BLaER1 treated with 17β-estradiol and CSF1 and Interleukin-3, amounts not matched to agents 10 nM and 100 nM (cell line): ENCODE results near the gene SPOP.
"Not testable (repeated sequence)": the region's sequence is repeated elsewhere in the genome, so short reads cannot be mapped to it uniquely, and the experiment has no call there.

Experiments
- H3K27ac ChIP-seq, 11 experiments: shearing (Covaris generic); formaldehyde crosslinking; 2 replicates each; pipeline ENCODE4 v1.8.1; 2022
- H3K27me3 ChIP-seq, 11 experiments: shearing (Covaris generic); formaldehyde crosslinking; 2 replicates each; pipeline ENCODE4 v1.8.1; 2022
- H3K36me3 ChIP-seq, 11 experiments: shearing (Covaris generic); formaldehyde crosslinking; 2 replicates each; pipeline ENCODE4 v1.8.1; 2022
- H3K4me1 ChIP-seq, 10 experiments: shearing (Covaris generic); formaldehyde crosslinking; 2 replicates each; pipeline ENCODE4 v1.8.1; 2022
- H3K4me2 ChIP-seq, 11 experiments: shearing (Covaris generic); formaldehyde crosslinking; 2 replicates each; pipeline ENCODE4 v1.8.1; 2022
- H3K4me3 ChIP-seq, 10 experiments: shearing (Covaris generic); formaldehyde crosslinking; 2 replicates each; pipeline ENCODE4 v1.8.1; 2022
- H3K9ac ChIP-seq, 11 experiments: shearing (Covaris generic); formaldehyde crosslinking; 2 replicates each; pipeline ENCODE4 v1.8.1; 2022
- H3K9me3 ChIP-seq, 11 experiments: shearing (Covaris generic); formaldehyde crosslinking; replicated peaks in 1 of 11; 2 replicates each; pipeline ENCODE4 v1.8.1; 2022
- H4K20me1 ChIP-seq, 11 experiments: shearing (Covaris generic); formaldehyde crosslinking; 2 replicates each; pipeline ENCODE4 v1.8.1; 2022
- Cebpa-rat ChIP-seq, 11 experiments: shearing (Covaris generic); IDR thresholded peaks; 2 replicates each; pipeline ENCODE4 v1.8.1; 2022

The SPOP gene

DNA sequence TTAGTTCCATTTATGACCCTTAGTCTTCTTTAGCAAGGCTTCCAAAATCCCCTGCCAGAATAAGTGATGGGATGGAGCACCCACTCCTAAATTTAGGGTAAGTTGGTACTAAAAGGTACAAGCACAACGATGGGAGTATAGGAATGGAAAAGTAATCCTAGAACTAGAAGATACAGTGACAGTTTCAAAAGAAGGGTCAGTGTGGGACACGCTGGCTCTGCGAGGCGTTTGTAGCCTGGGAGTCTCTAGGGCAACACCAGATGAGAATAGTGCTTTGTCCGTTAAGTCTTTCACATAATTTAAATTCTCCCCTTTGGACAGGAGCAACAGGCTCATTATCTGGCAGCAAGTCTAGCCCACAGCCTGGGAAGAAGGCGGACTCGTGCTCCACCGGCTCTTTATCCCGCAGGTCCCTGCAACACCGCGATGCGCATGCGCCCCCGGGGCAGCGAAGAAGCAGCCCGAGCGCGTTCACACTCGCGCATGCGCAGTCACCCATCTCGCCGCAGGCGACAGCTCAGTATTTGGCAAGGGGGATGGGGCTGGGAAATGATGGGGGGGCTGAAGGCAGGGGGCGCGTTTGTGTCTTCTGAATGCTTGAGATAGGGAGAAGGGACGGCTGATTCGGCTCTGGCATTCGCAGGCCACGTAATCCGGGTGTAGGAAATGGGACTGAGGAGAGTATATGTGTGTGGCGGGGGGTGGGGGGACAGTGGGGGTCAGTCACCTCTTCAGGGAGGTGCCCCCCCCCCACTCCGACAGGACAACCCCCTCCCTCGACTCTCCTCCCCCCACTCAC lies 564 bp downstream of the SPOP start:
- Histone ChIP-seq H3K27ac (peak overlapping the region; percentile 79 to 94 (median 91)), H3K36me3 (peaks cover 14 to 34% (median 24%) of the 10 kb centered on the region in 11 experiments; a peak in 19 of 22 replicates), H3K9ac (peak overlapping the region; percentile 81 to 92 (median 86)), H3K4me3 (peak overlapping the region; percentile 54 to 79 (median 67)), H3K4me2 (peak overlapping the region; percentile 91 to 100 (median 98)), H3K4me1 (peaks cover 48 to 64% (median 58%) of the 10 kb centered on the region in 10 experiments), H3K27me3 (no peaks in the 10 kb centered on the region), H4K20me1 (peaks cover 12 to 48% (median 37%) of the 10 kb centered on the region in 11 experiments), H3K9me3 (peaks cover 0 to 4% (median 0%) of the 10 kb centered on the region in 11 experiments; a peak in 1 of 22 replicates)
- TF ChIP-seq Cebpa-rat (IDR thresholded peaks at IDR 0.05) = no peak

DNA sequence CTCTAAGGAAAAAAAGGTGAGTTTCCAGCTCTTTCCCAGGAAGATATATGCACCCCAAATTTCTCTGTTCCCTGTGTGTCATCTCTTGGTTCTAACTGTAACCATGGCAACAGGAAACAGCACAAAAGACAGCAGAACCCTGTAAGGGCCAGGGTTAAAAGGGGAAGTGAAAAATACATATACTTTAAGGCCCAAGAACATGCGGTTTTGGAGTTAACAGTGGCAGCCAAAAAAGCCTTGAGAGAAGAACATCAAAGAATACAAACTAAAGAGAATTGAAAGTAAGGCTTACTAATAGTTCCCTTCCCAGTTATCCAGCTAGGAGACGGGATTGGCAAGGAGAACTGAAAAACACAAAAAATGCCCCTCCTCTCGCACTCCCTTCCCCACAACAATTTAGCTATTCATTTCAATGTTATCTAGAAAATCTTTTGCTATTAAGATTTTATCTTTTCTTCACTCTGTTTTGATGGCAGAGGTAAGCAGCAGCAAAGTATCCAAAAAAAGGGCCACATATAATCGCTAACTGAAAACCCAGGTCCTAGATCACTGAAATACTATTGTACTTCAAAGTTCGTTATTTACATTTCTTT lies 1.5 kb downstream of the SPOP start:
- no peaks in the 10 kb centered on the region for H3K27me3 ChIP-seq
- no peak for TF ChIP-seq Cebpa-rat (IDR thresholded peaks at IDR 0.05)
- H4K20me1 ChIP-seq = peaks cover 16 to 58% (median 45%) of the 10 kb centered on the region in 11 experiments
- peaks cover 38 to 55% (median 48%) of the 10 kb centered on the region in 10 experiments for H3K4me1 ChIP-seq
- peak overlapping the region; percentile 91 to 100 (median 98) for H3K4me2 ChIP-seq
- H3K36me3 ChIP-seq = peaks cover 17 to 44% (median 26%) of the 10 kb centered on the region in 11 experiments; a peak in 19 of 22 replicates
- H3K9ac ChIP-seq = peak overlapping the region; percentile 81 to 92 (median 86); a peak in 21 of 22 replicates
- H3K9me3 ChIP-seq = peaks cover 0 to 4% (median 0%) of the 10 kb centered on the region in 11 experiments; a peak in 1 of 22 replicates
- peak overlapping the region; percentile 54 to 79 (median 67) for H3K4me3 ChIP-seq
- H3K27ac ChIP-seq = peak overlapping the region; percentile 79 to 94 (median 91); a peak in 21 of 22 replicates

DNA sequence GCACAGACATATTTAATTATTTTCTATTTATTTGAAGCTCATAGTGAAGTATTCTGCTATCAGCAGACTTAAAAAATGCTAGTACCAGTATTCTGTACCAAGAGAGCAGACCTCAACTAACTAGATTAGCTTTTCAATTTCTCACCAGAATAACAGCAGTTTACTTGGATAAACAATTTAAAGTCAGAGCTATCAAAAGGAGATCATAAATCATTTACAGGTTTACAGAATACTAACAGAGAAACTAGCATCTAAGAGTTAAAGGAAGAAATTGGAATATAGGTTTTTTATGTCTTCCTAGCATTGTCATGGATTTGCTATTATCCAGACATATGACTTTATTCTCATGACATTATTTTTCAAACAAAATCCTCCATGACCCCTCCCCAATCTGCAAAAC lies 3.4 kb downstream of the SPOP start:
- peaks cover 0 to 4% (median 0%) of the 10 kb centered on the region in 11 experiments; a peak in 1 of 22 replicates for H3K9me3 ChIP-seq
- H3K4me3 ChIP-seq = no peak overlapping the region
- peaks cover 21 to 36% (median 33%) of the 10 kb centered on the region in 10 experiments for H3K4me1 ChIP-seq
- no peak for TF ChIP-seq Cebpa-rat (IDR thresholded peaks at IDR 0.05)
- H3K27me3 ChIP-seq = no peaks in the 10 kb centered on the region
- H3K9ac ChIP-seq = no peak overlapping the region
- H4K20me1 ChIP-seq = peaks cover 25 to 77% (median 62%) of the 10 kb centered on the region in 11 experiments
- peak overlapping the region in 6 of 11 experiments; percentile 3 to 98 (median 96); a peak in 6 of 22 replicates for H3K4me2 ChIP-seq
- peaks cover 19 to 46% (median 31%) of the 10 kb centered on the region in 11 experiments; a peak in 19 of 22 replicates for H3K36me3 ChIP-seq
- H3K27ac ChIP-seq = no peak overlapping the region; a peak in 1 of 22 replicates

DNA sequence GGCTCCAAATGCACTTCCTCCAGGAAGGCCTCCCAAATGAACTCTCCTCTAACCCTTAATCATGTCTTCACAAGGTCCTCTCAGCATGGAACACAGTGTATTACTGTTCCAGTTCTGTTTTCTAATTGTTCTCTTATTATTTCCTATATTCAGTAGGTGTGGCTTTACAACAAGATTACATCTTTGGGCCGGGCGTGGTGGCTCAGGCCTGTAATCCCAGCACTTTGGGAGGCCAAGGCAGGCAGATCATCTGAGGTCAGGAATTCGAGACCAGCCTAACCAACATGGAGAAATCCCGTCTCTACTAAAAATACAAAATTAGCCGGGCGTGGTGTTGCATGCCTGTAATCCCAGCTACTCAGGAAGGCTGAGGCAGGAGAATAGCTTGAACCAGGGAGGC lies 4.2 kb downstream of the SPOP start:
- Histone ChIP-seq H3K4me1 (peaks cover 20 to 36% (median 30%) of the 10 kb centered on the region in 10 experiments), H4K20me1 (peaks cover 26 to 82% (median 62%) of the 10 kb centered on the region in 11 experiments), H3K4me2 (peak overlapping the region in 1 of 11 experiments; percentile 22; a peak in 1 of 22 replicates), H3K36me3 (peaks cover 19 to 46% (median 31%) of the 10 kb centered on the region in 11 experiments; a peak in 19 of 22 replicates)
- not testable (repeated sequence) for H3K9me3 ChIP-seq, H3K4me3 ChIP-seq, H3K27me3 ChIP-seq, H3K9ac ChIP-seq, H3K27ac ChIP-seq

DNA sequence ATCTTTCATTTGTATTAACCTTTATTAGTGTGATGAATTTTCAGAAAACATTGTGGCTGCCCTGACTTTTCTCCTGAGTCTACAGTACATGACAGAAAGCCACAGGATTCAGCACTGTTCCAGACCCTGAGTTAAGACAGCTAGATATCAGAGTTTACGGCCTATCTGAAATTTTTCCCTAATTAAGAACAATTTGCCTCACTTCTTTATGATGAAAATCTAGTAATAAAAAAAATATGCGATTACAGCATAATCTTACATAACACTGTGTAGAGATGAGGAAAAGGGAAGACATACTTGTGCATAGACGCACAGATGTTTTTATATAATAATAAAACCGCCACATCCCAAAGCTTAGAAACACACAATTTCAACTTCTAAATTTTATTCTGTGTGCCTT lies 7.3 kb downstream of the SPOP start:
- peaks cover 25 to 67% (median 54%) of the 10 kb centered on the region in 11 experiments for H3K36me3 ChIP-seq
- peaks cover 24 to 96% (median 64%) of the 10 kb centered on the region in 11 experiments for H4K20me1 ChIP-seq
- H3K27me3 ChIP-seq = no peaks in the 10 kb centered on the region
- no peak overlapping the region for H3K4me2 ChIP-seq
- no peak overlapping the region for H3K9ac ChIP-seq
- H3K27ac ChIP-seq = no peak overlapping the region
- peaks cover 0 to 13% (median 6%) of the 10 kb centered on the region in 11 experiments; a peak in 10 of 22 replicates for H3K9me3 ChIP-seq
- H3K4me3 ChIP-seq = no peak overlapping the region
- peaks cover 4 to 23% (median 14%) of the 10 kb centered on the region in 10 experiments for H3K4me1 ChIP-seq
- no peak for TF ChIP-seq Cebpa-rat (IDR thresholded peaks at IDR 0.05)

DNA sequence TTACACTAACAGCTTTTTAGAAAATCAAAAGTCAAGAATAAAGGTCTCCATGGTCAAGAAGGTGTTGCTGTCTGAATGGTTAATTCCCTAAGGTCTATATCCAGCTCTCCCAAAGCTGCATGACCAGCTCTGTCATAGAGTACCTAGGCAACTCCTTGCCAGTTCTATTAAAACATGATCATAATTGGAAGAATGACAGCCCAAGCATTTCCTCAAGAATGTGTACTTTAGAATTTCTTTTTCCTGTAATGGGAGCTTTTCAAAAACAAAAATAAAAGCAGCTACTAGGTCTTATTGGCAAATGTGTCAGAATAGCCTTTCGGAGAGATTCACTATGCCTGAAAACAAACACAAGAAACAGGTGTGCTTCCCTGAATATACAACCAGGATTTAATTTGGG lies 7.9 kb downstream of the SPOP start:
- Histone ChIP-seq H3K9ac (no peak overlapping the region), H3K9me3 (peaks cover 0 to 13% (median 6%) of the 10 kb centered on the region in 11 experiments; a peak in 10 of 22 replicates), H3K27me3 (no peaks in the 10 kb centered on the region), H3K36me3 (peaks cover 22 to 61% (median 49%) of the 10 kb centered on the region in 11 experiments), H3K4me2 (no peak overlapping the region), H4K20me1 (peaks cover 17 to 95% (median 58%) of the 10 kb centered on the region in 11 experiments; a peak in 19 of 22 replicates), H3K27ac (no peak overlapping the region), H3K4me3 (no peak overlapping the region), H3K4me1 (peaks cover 0 to 21% (median 11%) of the 10 kb centered on the region in 10 experiments; a peak in 19 of 20 replicates)
- TF ChIP-seq Cebpa-rat (IDR thresholded peaks at IDR 0.05) = no peak

DNA sequence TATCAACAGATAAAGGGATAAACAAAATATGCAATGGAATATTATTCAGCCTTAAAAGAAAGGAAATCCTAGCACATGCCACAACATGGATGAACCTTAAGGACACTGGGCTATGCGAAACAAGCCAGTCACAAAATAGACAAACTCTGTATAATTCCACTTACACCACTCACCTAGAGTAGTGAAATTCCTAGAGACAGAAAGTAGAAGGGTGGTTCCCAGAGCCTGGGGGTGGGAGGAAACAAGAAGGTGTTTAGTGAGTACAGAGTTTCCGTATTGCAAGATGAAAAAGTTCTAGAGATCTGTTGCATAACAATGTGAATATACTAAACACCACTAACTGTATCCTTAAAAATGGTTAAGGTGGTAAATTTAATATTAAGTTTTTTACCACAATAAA lies 10.0 kb downstream of the SPOP start:
- Histone ChIP-seq H3K9me3 (peaks cover 0 to 13% (median 6%) of the 10 kb centered on the region in 11 experiments; a peak in 10 of 22 replicates), H3K27ac (no peak overlapping the region), H3K27me3 (no peaks in the 10 kb centered on the region), H4K20me1 (peaks cover 2 to 98% (median 54%) of the 10 kb centered on the region in 11 experiments; a peak in 18 of 22 replicates), H3K36me3 (peaks cover 6 to 50% (median 39%) of the 10 kb centered on the region in 11 experiments), H3K4me3 (no peak overlapping the region), H3K9ac (no peak overlapping the region), H3K4me1 (peaks cover 9 to 22% (median 16%) of the 10 kb centered on the region in 10 experiments), H3K4me2 (no peak overlapping the region)
- no peak for TF ChIP-seq Cebpa-rat (IDR thresholded peaks at IDR 0.05)

DNA sequence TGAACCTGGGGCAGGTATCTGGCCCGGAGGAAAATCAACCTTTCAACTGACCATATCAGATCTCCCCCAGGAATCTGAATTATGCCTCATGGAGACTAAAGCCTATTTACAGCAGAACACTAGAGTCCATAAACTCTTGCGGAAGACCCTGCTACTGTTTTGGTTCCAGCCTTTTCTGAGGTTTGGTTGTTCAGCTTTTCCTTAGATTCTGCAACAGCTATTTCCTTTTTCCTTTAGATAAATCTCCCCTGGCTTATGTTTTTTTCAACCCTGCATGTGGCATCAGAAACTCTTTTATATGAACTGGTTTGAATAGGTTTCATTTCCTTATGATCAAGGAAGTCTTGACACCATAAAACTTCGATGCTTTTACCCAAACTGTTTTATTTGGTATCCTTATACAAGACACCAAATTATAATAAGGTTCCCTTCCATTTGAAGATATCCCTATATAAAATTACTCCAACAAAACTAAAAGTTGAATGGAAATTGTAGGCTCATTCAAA lies 13.1 kb downstream of the SPOP start:
- peaks cover 0 to 96% (median 29%) of the 10 kb centered on the region in 11 experiments; a peak in 17 of 22 replicates for H4K20me1 ChIP-seq
- peaks cover 0 to 13% (median 6%) of the 10 kb centered on the region in 11 experiments; a peak in 10 of 22 replicates for H3K9me3 ChIP-seq
- peak overlapping the region in 9 of 11 experiments; percentile 3 to 74 (median 39); a peak in 12 of 22 replicates for H3K4me2 ChIP-seq
- peaks cover 12 to 26% (median 22%) of the 10 kb centered on the region in 10 experiments for H3K4me1 ChIP-seq
- no peak overlapping the region for H3K27ac ChIP-seq
- no peak for TF ChIP-seq Cebpa-rat (IDR thresholded peaks at IDR 0.05)
- H3K4me3 ChIP-seq = no peak overlapping the region
- H3K9ac ChIP-seq = peak overlapping the region in 2 of 11 experiments; percentile 34 to 35; a peak in 2 of 22 replicates
- peaks cover 19 to 60% (median 52%) of the 10 kb centered on the region in 11 experiments for H3K36me3 ChIP-seq
- H3K27me3 ChIP-seq = no peaks in the 10 kb centered on the region
